Caco-2 (cell line): ENCODE measurements around the gene ASTN2. TPM values are rescaled to one million over a fixed set of nuclear protein-coding genes. Genes with fewer than 3 reads are reported as not detected.

Experiments
- BruUV-seq: library from RNA; stranded (reverse); fragments of 400-500 nt; replicated peaks from 2 replicates; lab custom pipeline; 2021; lab: Mats Ljungman, UMichigan
- CTCF ChIA-PET: fragments of 300-600 bp; sonication (Branson Sonifier 250); formaldehyde crosslinking; loops from one replicate; lab custom pipeline; 2022; ENCODE audit warnings: antibody characterized with exemption; lab: Charles Lee
- POLR2A ChIA-PET: fragments of 300-600 bp; sonication (Branson Sonifier 250); formaldehyde crosslinking; loops from one replicate; lab custom pipeline; 2022; ENCODE audit warnings: antibody characterized with exemption; lab: Charles Lee
- DNase-seq, 2 experiments: peaks; one replicate each; pipeline versions ENCODE4 v3.0.0 to v3.0.0-alpha.2; 2020 to 2022
- H3K27me3 ChIP-seq: replicated peaks from 2 replicates; pipeline ENCODE4 v1.6.0; 2011; ENCODE audit warnings: low read length; ENCODE audit not compliant: control insufficient read depth, insufficient read depth
- H3K36me3 ChIP-seq: 2 replicates; pipeline ENCODE4 v1.5.1; 2011; ENCODE audit warnings: low read length; ENCODE audit not compliant: control insufficient read depth, insufficient read depth
- H3K4me1 ChIP-seq: fragments of 250-450 bp; sonication (Bioruptor Pico); 2 replicates; pipeline ENCODE4 v1.5.1; 2020; ENCODE audit warnings: mild to moderate bottlenecking
- H3K4me3 ChIP-seq: 2 replicates; pipeline ENCODE4 v1.5.1; 2011; ENCODE audit warnings: low read depth, mild to moderate bottlenecking, control low read depth, low read length
- H3K9me3 ChIP-seq: fragments of 250-450 bp; sonication (Bioruptor Pico); 2 replicates; pipeline ENCODE4 v1.5.1; 2020; ENCODE audit warnings: mild to moderate bottlenecking, moderate library complexity
- H3K27ac Mint-ChIP-seq: one replicate; pipeline ENCODE4 v1.8.0; 2022; ENCODE audit warnings: mixed read lengths; ENCODE audit not compliant: unreplicated experiment
- H3K27me3 Mint-ChIP-seq: one replicate; pipeline ENCODE4 v1.8.0; 2022; ENCODE audit warnings: mixed read lengths; ENCODE audit not compliant: insufficient read depth, unreplicated experiment
- H3K36me3 Mint-ChIP-seq: one replicate; pipeline ENCODE4 v1.8.0; 2022; ENCODE audit warnings: mild to moderate bottlenecking, mixed read lengths; ENCODE audit not compliant: insufficient read depth, unreplicated experiment
- H3K4me1 Mint-ChIP-seq: one replicate; pipeline ENCODE4 v1.8.0; 2022; ENCODE audit warnings: low read depth, mixed read lengths; ENCODE audit not compliant: unreplicated experiment
- H3K4me3 Mint-ChIP-seq: one replicate; pipeline ENCODE4 v1.8.0; 2022; ENCODE audit warnings: mild to moderate bottlenecking, moderate library complexity, mixed read lengths; ENCODE audit not compliant: unreplicated experiment
- H3K9me3 Mint-ChIP-seq: one replicate; pipeline ENCODE4 v1.8.0; 2022; ENCODE audit warnings: mixed read lengths; ENCODE audit not compliant: unreplicated experiment
- CTCF ChIP-seq, 2 experiments: fragments of 200-600 bp in 1 of 2; IDR thresholded peaks; 1 replicate in 1 of 2; 2 replicates in 1 of 2; pipeline versions ENCODE4 v1.5.1 to v1.8.0; 2011 to 2022; ENCODE audit warnings: antibody characterized with exemption in 1 of 2, control low read depth in 1 of 2, inconsistent platforms in 1 of 2, low read depth in 1 of 2, low read length in 1 of 2, mild to moderate bottlenecking in 1 of 2, moderate library complexity in 1 of 2; ENCODE audit not compliant: insufficient read depth in 1 of 2, severe bottlenecking in 1 of 2, unreplicated experiment in 1 of 2
- intact Hi-C: fragments of 100-400 bp; cut with micrococcal nuclease; formaldehyde crosslinking; loops from one replicate; pipeline ENCODE4 v1.10.0; 2022; ENCODE audit not compliant: unreplicated experiment
- total RNA-seq: library from RNA; stranded (reverse); gene quantifications from 2 replicates; pipeline ENCODE4 v1.2.3, GENCODE V29; 2022

The ASTN2 gene
- total RNA-seq, 1 experiment from 2014 or later: 12.7 TPM

GRCh38 chr9:116796669-116797068, 618.2 kb downstream of the ASTN2 start:
- H3K9me3 ChIP-seq: no peaks in the 10 kb centered on the region
- DNase-seq: no peak
- H3K27me3 Mint-ChIP-seq: peaks cover 6% of the 10 kb centered on the region
- ChIA-PET POLR2A (no interaction called here), CTCF (no interaction called here)
- no peaks in the 10 kb centered on the region for H3K9me3 Mint-ChIP-seq
- no peaks in the 10 kb centered on the region for H3K4me1 ChIP-seq
- no peaks in the 10 kb centered on the region for H3K36me3 Mint-ChIP-seq
- no peaks in the 10 kb centered on the region for H3K36me3 ChIP-seq
- H3K27me3 ChIP-seq: no peaks in the 10 kb centered on the region; the same call in 1 of the 2 replicates
- no peak overlapping the region for H3K4me3 Mint-ChIP-seq
- no TSS peak for BruUV-seq
- H3K4me1 Mint-ChIP-seq: no peaks in the 10 kb centered on the region
- no peak for TF ChIP-seq CTCF (IDR thresholded peaks at IDR 0.05; ENCODE audit: insufficient read depth in 1 of 2, low read depth in 1 of 2, low read length in 1 of 2, severe bottlenecking in 1 of 2, unreplicated experiment in 1 of 2)
- H3K27ac Mint-ChIP-seq: no peak overlapping the region
- no peak overlapping the region for H3K4me3 ChIP-seq
- intact Hi-C loops: no loop called here

- Histone ChIP-seq H3K9me3 (no peaks in the 10 kb centered on the region), H3K4me1 (no peaks in the 10 kb centered on the region), H3K27me3 (no peaks in the 10 kb centered on the region; the same call in 1 of the 2 replicates), H3K4me3 (no peak overlapping the region), H3K36me3 (no peaks in the 10 kb centered on the region)
- Mint-ChIP-seq H3K27ac (no peak overlapping the region), H3K27me3 (peaks cover 4% of the 10 kb centered on the region), H3K9me3 (no peaks in the 10 kb centered on the region), H3K36me3 (no peaks in the 10 kb centered on the region), H3K4me3 (no peak overlapping the region), H3K4me1 (no peaks in the 10 kb centered on the region)
- intact Hi-C loops: no loop called here
- BruUV-seq: no TSS peak
- CTCF ChIA-PET: no interaction called here
- no peak for TF ChIP-seq CTCF (IDR thresholded peaks at IDR 0.05; ENCODE audit: insufficient read depth in 1 of 2, low read depth in 1 of 2, low read length in 1 of 2, severe bottlenecking in 1 of 2, unreplicated experiment in 1 of 2)
- POLR2A ChIA-PET: no interaction called here
- no peak for DNase-seq
Observed at GRCh38 chr9:116795821-116796220, 619.0 kb downstream of the ASTN2 start.

- H3K4me1 ChIP-seq: no peaks in the 10 kb centered on the region
- no TSS peak for BruUV-seq
- H3K4me1 Mint-ChIP-seq: no peaks in the 10 kb centered on the region
- no peak for TF ChIP-seq CTCF (IDR thresholded peaks at IDR 0.05; ENCODE audit: insufficient read depth in 1 of 2, low read depth in 1 of 2, low read length in 1 of 2, severe bottlenecking in 1 of 2, unreplicated experiment in 1 of 2)
- DNase-seq: no peak
- H3K9me3 Mint-ChIP-seq: no peaks in the 10 kb centered on the region
- no peaks in the 10 kb centered on the region for H3K9me3 ChIP-seq
- POLR2A ChIA-PET: no interaction called here
- no peak overlapping the region for H3K4me3 Mint-ChIP-seq
- no peak overlapping the region for H3K27ac Mint-ChIP-seq
- no peak overlapping the region for H3K4me3 ChIP-seq
- H3K27me3 Mint-ChIP-seq: peaks cover 4% of the 10 kb centered on the region
- intact Hi-C loops: no loop called here
- CTCF ChIA-PET: no interaction called here
- H3K36me3 Mint-ChIP-seq: no peaks in the 10 kb centered on the region
- H3K27me3 ChIP-seq: no peaks in the 10 kb centered on the region
- H3K36me3 ChIP-seq: no peaks in the 10 kb centered on the region
Observed at GRCh38 chr9:116792271-116792670, 622.6 kb downstream of the ASTN2 start.
